Natural killer cell treated with Interleukin-12 subunit alpha and Interleukin-12 subunit beta and Interleukin-15 and Interleukin-18, amount 100 ng/mL, for 72 hours (primary cell): ENCODE results near the gene TSTD1. TPM values are rescaled to one million over a fixed set of nuclear protein-coding genes. Genes with fewer than 3 reads are reported as not detected.

Source experiments
- ATAC-seq, 2 donors: fragments of 150-1000 bp; cut with Tn5 transposase in 1 of 2; sonication (Bioruptor Pico), chemical (Tn5 transposase) in 1 of 2; 2 replicates each; pipeline ENCODE4 v1.10.0; 2021
- DNase-seq: peaks from one replicate; pipeline ENCODE4 v3.0.0; 2022; ENCODE audit warnings: low spot score
- H3K27ac Mint-ChIP-seq, 2 donors: 1 replicate in 1 of 2; 2 replicates in 1 of 2; pipeline ENCODE4 v1.8.0; 2022; ENCODE audit warnings: mixed read lengths in 2 of 2, mild to moderate bottlenecking in 1 of 2, moderate library complexity in 1 of 2
- H3K27me3 Mint-ChIP-seq, 2 donors: 1 replicate in 1 of 2; 2 replicates in 1 of 2; pipeline ENCODE4 v1.8.0; 2022; ENCODE audit warnings: mixed read lengths in 2 of 2
- H3K36me3 Mint-ChIP-seq: one replicate; pipeline ENCODE4 v1.8.0; 2022; ENCODE audit warnings: mixed read lengths
- H3K4me1 Mint-ChIP-seq, 2 donors: 1 replicate in 1 of 2; 2 replicates in 1 of 2; pipeline ENCODE4 v1.8.0; 2022; ENCODE audit warnings: low read depth in 2 of 2, mixed read lengths in 2 of 2, mild to moderate bottlenecking in 1 of 2
- H3K4me3 Mint-ChIP-seq: one replicate; pipeline ENCODE4 v1.8.0; 2022; ENCODE audit warnings: mixed read lengths
- H3K9me3 Mint-ChIP-seq: 2 replicates; pipeline ENCODE4 v1.8.0; 2022; ENCODE audit warnings: mixed read lengths
- total RNA-seq, 2 donors: library from RNA; stranded (reverse); gene quantifications; one replicate each; pipeline ENCODE4 v1.2.3, GENCODE V29; 2022

The TSTD1 gene
- 10 to 100 TPM; 10.5 to 47.2 TPM for total RNA-seq

- ATAC-seq (peak; percentile 95 to 96), DNase-seq (peak; percentile 92)
- no peaks in the 10 kb centered on the region for H3K27me3 Mint-ChIP-seq
- H3K4me1 Mint-ChIP-seq = peaks cover 26 to 27% of the 10 kb centered on the region in 2 donors
- H3K27ac Mint-ChIP-seq = peak within 1 kb of the TSS; percentile 73 to 88
- H3K36me3 Mint-ChIP-seq = peaks cover 14% of the 10 kb centered on the region
- peak within 1 kb of the TSS; percentile 89 for H3K4me3 Mint-ChIP-seq
- no peaks in the 10 kb centered on the region for H3K9me3 Mint-ChIP-seq
These were observed at the start of gene TSTD1 for GRCh38 chr1:161038523-161039153. Gene TSTD1, minus strand, starts transcription at chr1:161038964. Its CDS starts 75 bp downstream, at chr1:161038889.

- no peaks in the 10 kb centered on the region for H3K9me3 Mint-ChIP-seq
- H3K27ac Mint-ChIP-seq = peak overlapping the region in 1 of 2 donors; percentile 33
- no peak overlapping the region for H3K4me3 Mint-ChIP-seq
- H3K4me1 Mint-ChIP-seq = peaks cover 0 to 8% of the 10 kb centered on the region in 2 donors
- no peaks in the 10 kb centered on the region for H3K36me3 Mint-ChIP-seq
- no peaks in the 10 kb centered on the region for H3K27me3 Mint-ChIP-seq
- ATAC-seq (no peak), DNase-seq (no peak)
These were observed 47.7 kb upstream of the TSTD1 start for GRCh38 chr1:161086457-161086856.

- DNase-seq = no peak
- Mint-ChIP-seq H3K4me3 (no peak overlapping the region), H3K27me3 (no peaks in the 10 kb centered on the region), H3K36me3 (no peaks in the 10 kb centered on the region), H3K9me3 (no peaks in the 10 kb centered on the region), H3K4me1 (peaks cover 0 to 8% of the 10 kb centered on the region in 2 donors), H3K27ac (no peak overlapping the region)
- ATAC-seq = no peak
These were observed 46.4 kb upstream of the TSTD1 start for GRCh38 chr1:161085165-161085564.

GRCh38 chr1:161084597-161084988 lies 45.8 kb upstream of the TSTD1 start:
- H3K27me3 Mint-ChIP-seq = no peaks in the 10 kb centered on the region
- H3K36me3 Mint-ChIP-seq = no peaks in the 10 kb centered on the region
- no peaks in the 10 kb centered on the region for H3K9me3 Mint-ChIP-seq
- H3K4me3 Mint-ChIP-seq = no peak overlapping the region
- H3K27ac Mint-ChIP-seq = peak overlapping the region in 1 of 2 donors; percentile 4
- no peak for DNase-seq
- H3K4me1 Mint-ChIP-seq = peaks cover 0 to 12% of the 10 kb centered on the region in 2 donors
- ATAC-seq = no peak

- H3K4me1 Mint-ChIP-seq = peaks cover 0 to 12% of the 10 kb centered on the region in 2 donors
- peak overlapping the region in 1 of 2 donors; percentile 4 for H3K27ac Mint-ChIP-seq
- H3K9me3 Mint-ChIP-seq = no peaks in the 10 kb centered on the region
- DNase-seq (no peak), ATAC-seq (no peak)
- no peak overlapping the region for H3K4me3 Mint-ChIP-seq
- H3K36me3 Mint-ChIP-seq = no peaks in the 10 kb centered on the region
- no peaks in the 10 kb centered on the region for H3K27me3 Mint-ChIP-seq
These were observed 45.2 kb upstream of the TSTD1 start for GRCh38 chr1:161083748-161084596.

GRCh38 chr1:161082996-161083747 lies 44.4 kb upstream of the TSTD1 start:
- Mint-ChIP-seq H3K4me3 (no peak overlapping the region), H3K9me3 (no peaks in the 10 kb centered on the region), H3K27me3 (no peaks in the 10 kb centered on the region), H3K27ac (peak overlapping the region in 1 of 2 donors; percentile 47), H3K4me1 (peaks cover 0 to 12% of the 10 kb centered on the region in 2 donors), H3K36me3 (no peaks in the 10 kb centered on the region)
- peak; percentile 79 for DNase-seq
- ATAC-seq = peak; percentile 88 to 90

- Mint-ChIP-seq H3K27me3 (no peaks in the 10 kb centered on the region), H3K36me3 (no peaks in the 10 kb centered on the region), H3K4me3 (no peak overlapping the region), H3K9me3 (no peaks in the 10 kb centered on the region), H3K4me1 (peaks cover 0 to 12% of the 10 kb centered on the region in 2 donors), H3K27ac (peak overlapping the region in 1 of 2 donors; percentile 47)
- DNase-seq (no peak), ATAC-seq (no peak)
These were observed 43.7 kb upstream of the TSTD1 start for GRCh38 chr1:161082483-161082882.

GRCh38 chr1:161081519-161081918 lies 42.8 kb upstream of the TSTD1 start:
- Mint-ChIP-seq H3K4me1 (peaks cover 0 to 12% of the 10 kb centered on the region in 2 donors), H3K9me3 (no peaks in the 10 kb centered on the region), H3K27me3 (no peaks in the 10 kb centered on the region), H3K27ac (peak overlapping the region in 1 of 2 donors; percentile 30), H3K4me3 (no peak overlapping the region), H3K36me3 (no peaks in the 10 kb centered on the region)
- no peak for ATAC-seq
- DNase-seq = no peak

- peaks cover 0 to 12% of the 10 kb centered on the region in 2 donors for H3K4me1 Mint-ChIP-seq
- H3K9me3 Mint-ChIP-seq = no peaks in the 10 kb centered on the region
- H3K36me3 Mint-ChIP-seq = no peaks in the 10 kb centered on the region
- no peaks in the 10 kb centered on the region for H3K27me3 Mint-ChIP-seq
- H3K4me3 Mint-ChIP-seq = no peak overlapping the region
- ATAC-seq = no peak
- DNase-seq = no peak
- H3K27ac Mint-ChIP-seq = no peak overlapping the region
These were observed 42.0 kb upstream of the TSTD1 start for GRCh38 chr1:161080441-161081405.

- H3K4me3 Mint-ChIP-seq = no peak overlapping the region
- H3K36me3 Mint-ChIP-seq = no peaks in the 10 kb centered on the region
- no peaks in the 10 kb centered on the region for H3K27me3 Mint-ChIP-seq
- no peak for ATAC-seq
- peak overlapping the region in 1 of 2 donors; percentile 47 for H3K27ac Mint-ChIP-seq
- no peak for DNase-seq
- peaks cover under 1 to 14% of the 10 kb centered on the region in 2 donors for H3K4me1 Mint-ChIP-seq
- no peaks in the 10 kb centered on the region for H3K9me3 Mint-ChIP-seq
These were observed 40.8 kb upstream of the TSTD1 start for GRCh38 chr1:161079436-161080110.

GRCh38 chr1:161077426-161077825 lies 38.7 kb upstream of the TSTD1 start:
- peaks cover 5 to 15% of the 10 kb centered on the region in 2 donors for H3K4me1 Mint-ChIP-seq
- DNase-seq (no peak), ATAC-seq (no peak)
- no peak overlapping the region for H3K4me3 Mint-ChIP-seq
- no peaks in the 10 kb centered on the region for H3K9me3 Mint-ChIP-seq
- no peak overlapping the region for H3K27ac Mint-ChIP-seq
- H3K27me3 Mint-ChIP-seq = no peaks in the 10 kb centered on the region
- no peaks in the 10 kb centered on the region for H3K36me3 Mint-ChIP-seq

GRCh38 chr1:161076410-161076809 lies 37.6 kb upstream of the TSTD1 start:
- Mint-ChIP-seq H3K9me3 (no peaks in the 10 kb centered on the region), H3K4me1 (peaks cover 13 to 21% of the 10 kb centered on the region in 2 donors), H3K4me3 (no peak overlapping the region), H3K27me3 (no peaks in the 10 kb centered on the region), H3K27ac (no peak overlapping the region), H3K36me3 (no peaks in the 10 kb centered on the region)
- DNase-seq (no peak), ATAC-seq (no peak)
